Right atrium auricular region (tissue), 2 donors: ENCODE data around the gene ME1. TPM values are rescaled to one million over a fixed set of nuclear protein-coding genes. Genes with fewer than 3 reads are reported as not detected.

Source experiments
- DNase-seq: peaks from one replicate; pipeline ENCODE4 v3.0.0-alpha.2; 2019; ENCODE audit warnings: low spot score
- H3K27ac ChIP-seq, 2 donors: fragments of 200-600 bp; sonication (generic); 1 replicate in 1 of 2; 2 replicates in 1 of 2; pipeline ENCODE4 v1.5.1; 2016 to 2019
- H3K27me3 ChIP-seq, 2 donors: fragments of 200-600 bp; sonication (generic); one replicate each; pipeline versions ENCODE4 v1.5.1 to v1.6.0; 2017 to 2019
- H3K36me3 ChIP-seq: fragments of 200-600 bp; sonication (generic); one replicate; pipeline ENCODE4 v1.5.1; 2016
- H3K4me1 ChIP-seq, 2 donors: fragments of 200-600 bp; sonication (generic); one replicate each; pipeline versions ENCODE4 v1.5.1 to v1.6.0; 2017 to 2019
- H3K4me3 ChIP-seq, 2 donors: fragments of 200-600 bp; sonication (generic); 1 replicate in 1 of 2; 2 replicates in 1 of 2; pipeline ENCODE4 v1.5.1; 2017 to 2019; ENCODE audit warnings: mild to moderate bottlenecking in 1 of 2, moderate library complexity in 1 of 2
- H3K9me3 ChIP-seq, 2 donors: fragments of 200-600 bp; sonication (generic); one replicate each; pipeline ENCODE4 v1.5.1; 2019
- total RNA-seq, 2 donors: library from RNA; depleted of rRNA; stranded (reverse); fragments of >200 nt; gene quantifications; one replicate each; pipeline ENCODE4 v1.1.0, GENCODE V29; 2016
- TF ChIP-seq, protein P1 (sequence below), 2 donors: fragments of 200-600 bp; sonication (generic); IDR thresholded peaks; one replicate each; pipeline ENCODE4 v1.5.1; 2019; ENCODE audit warnings: antibody characterized with exemption in 2 of 2

Gene ME1
- total RNA-seq, 2 donors from 2014 or later = 25.6 to 26.5 TPM

DNA sequence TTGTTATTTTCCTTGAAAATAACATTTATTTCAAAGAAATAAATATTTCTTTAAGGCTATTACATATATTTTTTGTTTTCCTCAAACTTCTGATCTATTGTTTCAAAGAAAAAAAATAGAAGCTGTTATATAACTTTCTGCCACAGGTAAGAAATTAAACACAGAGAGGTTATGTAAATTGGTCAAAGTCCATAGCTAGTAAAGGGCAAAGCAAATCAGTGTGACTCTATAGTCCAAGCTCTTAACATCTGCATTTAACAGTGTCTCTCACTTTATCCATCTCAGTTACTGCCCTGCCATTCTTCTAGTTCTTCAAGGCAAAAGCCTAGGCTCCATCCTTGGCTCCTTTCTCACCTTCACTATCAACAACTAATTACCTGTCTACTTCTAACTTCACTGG lies 180.6 kb downstream of the ME1 start:
- TF ChIP-seq, protein P1, sequence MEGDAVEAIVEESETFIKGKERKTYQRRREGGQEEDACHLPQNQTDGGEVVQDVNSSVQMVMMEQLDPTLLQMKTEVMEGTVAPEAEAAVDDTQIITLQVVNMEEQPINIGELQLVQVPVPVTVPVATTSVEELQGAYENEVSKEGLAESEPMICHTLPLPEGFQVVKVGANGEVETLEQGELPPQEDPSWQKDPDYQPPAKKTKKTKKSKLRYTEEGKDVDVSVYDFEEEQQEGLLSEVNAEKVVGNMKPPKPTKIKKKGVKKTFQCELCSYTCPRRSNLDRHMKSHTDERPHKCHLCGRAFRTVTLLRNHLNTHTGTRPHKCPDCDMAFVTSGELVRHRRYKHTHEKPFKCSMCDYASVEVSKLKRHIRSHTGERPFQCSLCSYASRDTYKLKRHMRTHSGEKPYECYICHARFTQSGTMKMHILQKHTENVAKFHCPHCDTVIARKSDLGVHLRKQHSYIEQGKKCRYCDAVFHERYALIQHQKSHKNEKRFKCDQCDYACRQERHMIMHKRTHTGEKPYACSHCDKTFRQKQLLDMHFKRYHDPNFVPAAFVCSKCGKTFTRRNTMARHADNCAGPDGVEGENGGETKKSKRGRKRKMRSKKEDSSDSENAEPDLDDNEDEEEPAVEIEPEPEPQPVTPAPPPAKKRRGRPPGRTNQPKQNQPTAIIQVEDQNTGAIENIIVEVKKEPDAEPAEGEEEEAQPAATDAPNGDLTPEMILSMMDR (IDR thresholded peaks at IDR 0.05) = no peak

DNA sequence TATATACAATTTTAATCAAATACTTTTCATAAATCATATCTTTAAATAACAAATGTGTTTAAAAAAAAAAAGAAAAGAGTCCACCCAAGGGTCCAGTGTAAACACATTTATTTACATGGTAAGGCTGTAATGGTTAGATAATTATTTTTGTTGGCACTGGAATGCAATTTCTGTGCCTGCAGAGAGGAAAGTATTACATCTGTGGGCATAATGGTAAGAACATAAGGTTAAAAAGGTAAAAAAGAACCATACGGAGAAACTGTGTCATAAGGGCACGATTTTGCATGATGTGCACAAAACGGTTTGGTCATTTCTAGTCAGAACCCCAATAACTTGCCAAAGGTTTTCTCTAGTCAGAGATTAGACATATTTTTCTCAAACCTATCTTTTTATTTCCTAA lies 183.4 kb downstream of the ME1 start:
- Histone ChIP-seq H3K4me1 (no peaks in the 10 kb centered on the region), H3K9me3 (no peaks in the 10 kb centered on the region), H3K36me3 (no peaks in the 10 kb centered on the region), H3K4me3 (no peak overlapping the region), H3K27ac (no peak overlapping the region), H3K27me3 (no peaks in the 10 kb centered on the region)
- TF ChIP-seq, protein P1 (IDR thresholded peaks at IDR 0.05) = no peak
- DNase-seq = no peak

More for the DNA sequence above, 180.6 kb downstream of the ME1 start:
- H3K4me3 ChIP-seq = no peak overlapping the region
- no peaks in the 10 kb centered on the region for H3K36me3 ChIP-seq
- H3K4me1 ChIP-seq = no peaks in the 10 kb centered on the region
- H3K27me3 ChIP-seq = no peaks in the 10 kb centered on the region
- no peaks in the 10 kb centered on the region for H3K9me3 ChIP-seq
- no peak for DNase-seq
- H3K27ac ChIP-seq = no peak overlapping the region

DNA sequence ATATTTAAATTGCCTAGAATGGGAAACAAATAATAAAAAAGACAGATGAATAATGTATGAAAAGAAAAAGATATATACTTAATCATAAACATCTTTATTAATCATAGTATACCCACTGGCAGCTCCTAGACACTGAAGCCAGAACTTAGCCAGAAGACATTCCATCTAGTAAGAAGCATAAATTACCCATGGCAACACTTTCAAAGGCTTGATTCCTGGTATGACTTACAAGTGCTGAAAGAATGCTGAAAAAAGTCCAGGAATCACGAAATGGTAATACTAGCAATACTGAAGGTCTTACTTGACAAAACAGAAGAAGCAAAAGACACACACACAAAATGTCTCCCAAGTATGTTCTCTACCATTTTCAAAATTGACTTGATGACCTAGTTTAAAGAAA lies 199.7 kb downstream of the ME1 start:
- TF ChIP-seq, protein P1 (IDR thresholded peaks at IDR 0.05) = no peak
- H3K27me3 ChIP-seq = no peaks in the 10 kb centered on the region
- H3K4me3 ChIP-seq = no peak overlapping the region

DNA sequence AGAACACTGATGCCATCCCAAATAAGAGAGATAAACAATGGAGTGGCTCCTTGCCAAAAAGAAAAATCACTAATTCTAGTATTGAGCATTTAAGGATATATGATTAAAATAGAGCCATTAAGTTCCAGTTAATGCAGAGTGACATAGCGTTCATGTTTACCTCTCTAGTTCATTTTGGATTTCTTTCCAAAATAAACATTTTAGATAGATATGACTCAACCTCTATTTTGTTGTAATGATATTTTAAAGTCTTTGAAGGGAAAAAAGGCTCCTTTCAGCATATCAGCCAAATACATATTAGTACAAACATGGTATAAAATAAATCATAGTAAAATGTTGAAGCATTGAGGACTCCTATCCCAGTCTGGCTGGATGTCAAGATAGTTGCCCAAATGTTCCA lies 204.3 kb downstream of the ME1 start:
- TF ChIP-seq, protein P1 (IDR thresholded peaks at IDR 0.05) = no peak
- H3K9me3 ChIP-seq = no peaks in the 10 kb centered on the region
- no peaks in the 10 kb centered on the region for H3K27me3 ChIP-seq
- no peak overlapping the region for H3K4me3 ChIP-seq
- no peaks in the 10 kb centered on the region for H3K36me3 ChIP-seq
- no peak overlapping the region for H3K27ac ChIP-seq
- no peak for DNase-seq
- no peaks in the 10 kb centered on the region for H3K4me1 ChIP-seq

More for the DNA sequence above, 199.7 kb downstream of the ME1 start:
- H3K9me3 ChIP-seq = no peaks in the 10 kb centered on the region
- no peak overlapping the region for H3K27ac ChIP-seq
- DNase-seq = no peak
- no peaks in the 10 kb centered on the region for H3K4me1 ChIP-seq
- no peaks in the 10 kb centered on the region for H3K36me3 ChIP-seq

DNA sequence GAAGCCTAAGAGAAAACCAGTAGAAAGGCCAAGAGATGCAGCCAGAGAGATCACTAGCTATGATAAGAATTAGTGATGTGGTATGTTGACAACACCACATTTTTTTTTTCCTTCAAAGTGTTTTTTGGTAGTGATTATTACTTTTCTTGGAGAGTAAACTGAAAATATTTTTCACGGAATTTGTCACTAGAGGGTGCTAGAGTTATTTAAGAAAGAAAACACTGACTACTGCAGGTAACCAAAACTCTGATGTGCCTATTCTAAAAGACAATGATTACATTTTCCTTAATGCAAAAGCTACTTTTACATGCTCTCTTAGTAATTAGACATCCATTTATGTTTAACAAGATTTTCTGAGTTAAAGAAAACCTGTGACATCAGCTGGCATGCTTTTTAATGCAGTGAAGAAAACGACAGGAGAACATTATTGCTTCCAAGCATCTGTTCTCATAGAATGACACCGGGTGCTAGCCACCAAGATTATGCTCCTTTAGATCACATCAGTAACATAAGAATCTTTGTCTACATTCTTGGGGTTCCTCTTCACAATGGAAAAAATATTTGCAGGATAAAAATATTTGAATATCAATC lies 208.9 kb downstream of the ME1 start:
- H3K36me3 ChIP-seq = no peaks in the 10 kb centered on the region
- no peak overlapping the region for H3K27ac ChIP-seq
- DNase-seq = no peak
- TF ChIP-seq, protein P1 (IDR thresholded peaks at IDR 0.05) = peak in 1 of 2 donors; percentile 71
- no peaks in the 10 kb centered on the region for H3K27me3 ChIP-seq
- H3K4me3 ChIP-seq = no peak overlapping the region
- H3K9me3 ChIP-seq = no peaks in the 10 kb centered on the region
- no peaks in the 10 kb centered on the region for H3K4me1 ChIP-seq

DNA sequence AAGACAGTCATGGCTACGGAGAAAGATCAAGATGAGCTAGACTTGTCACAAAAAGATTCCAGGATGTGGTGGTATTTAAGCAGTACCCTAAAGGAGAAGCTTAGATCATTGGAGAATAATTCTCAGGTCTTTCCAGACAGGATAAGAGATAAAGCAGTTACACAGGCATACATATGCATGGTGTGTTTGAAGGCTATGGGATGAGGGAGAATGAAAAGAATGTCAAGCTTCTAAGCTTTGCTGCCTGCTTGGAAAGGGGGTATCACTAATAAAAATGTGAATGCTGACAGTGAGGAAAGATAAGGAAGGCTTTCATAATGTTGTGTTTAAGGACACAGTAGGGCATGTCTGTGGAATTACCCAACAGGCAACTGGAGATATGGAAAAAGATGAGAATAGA lies 209.6 kb downstream of the ME1 start:
- H3K27ac ChIP-seq = no peak overlapping the region
- no peaks in the 10 kb centered on the region for H3K9me3 ChIP-seq
- H3K4me1 ChIP-seq = no peaks in the 10 kb centered on the region
- no peak overlapping the region for H3K4me3 ChIP-seq
- DNase-seq = no peak
- TF ChIP-seq, protein P1 (IDR thresholded peaks at IDR 0.05) = no peak
- no peaks in the 10 kb centered on the region for H3K36me3 ChIP-seq
- H3K27me3 ChIP-seq = no peaks in the 10 kb centered on the region
